ENCODE data around the gene DOCK4. TPM values are rescaled to one million over a fixed set of nuclear protein-coding genes. Genes with fewer than 3 reads are reported as not detected.

The DOCK4 gene
- total and polyA plus RNA-seq, 10 of the 15 experiments (the other 5 are each of a cell fraction or from before 2014, with no cell fraction given), result 0.03 to 0.73 (median 0.38) TPM

- ATAC-seq (no peak), DNase-seq (ENCODE audit: low read depth, low spot score) (no peak), FAIRE-seq (no peak)
- Histone ChIP-seq H4K20me1 (ENCODE audit: control insufficient read depth, insufficient read depth) (no peaks in the 10 kb centered on the region), H3K4me2 (ENCODE audit: control insufficient read depth, insufficient read depth) (no peak overlapping the region), H3K27me3 (replicated peaks in 1 of 2; ENCODE audit: control insufficient read depth in 2 of 2, insufficient read depth in 2 of 2, low read length in 1 of 2) (no peaks in the 10 kb centered on the region; a peak in 1 of 4 replicates), H3K9ac (ENCODE audit: control insufficient read depth, insufficient read depth, low read length) (no peak overlapping the region), H3K4me1 (ENCODE audit: control insufficient read depth, insufficient read depth, low read length) (no peaks in the 10 kb centered on the region), H3K36me3 (ENCODE audit: control insufficient read depth in 2 of 2, insufficient read depth in 2 of 2, low read length in 1 of 2) (no peaks in the 10 kb centered on the region), H3K79me2 (ENCODE audit: control insufficient read depth, insufficient read depth, low read length) (no peaks in the 10 kb centered on the region), H3K9me3 (replicated peaks; ENCODE audit: control insufficient read depth, insufficient read depth, low read length) (no peaks in the 10 kb centered on the region), H2AFZ (ENCODE audit: control insufficient read depth, low read depth, low read length) (no peak overlapping the region), H3K27ac (ENCODE audit: control insufficient read depth, insufficient read depth) (no peak overlapping the region), H3K4me3 (no peak overlapping the region)
- in situ Hi-C loops (cut with MboI) (no loop called here), intact Hi-C loops (cut with micrococcal nuclease; ENCODE audit: unreplicated experiment) (no loop called here)
- TF ChIP-seq ZNF207 (IDR thresholded peaks at IDR 0.05; ENCODE audit: borderline replicate concordance), result no peak
- TF ChIP-seq CHD1 (IDR thresholded peaks at IDR 0.05; ENCODE audit: low read depth, low read length), result no peak
- no peak for TF ChIP-seq RELA (IDR thresholded peaks at IDR 0.05; ENCODE audit: borderline replicate concordance, partially characterized antibody)
- TF ChIP-seq POLR2A (IDR thresholded peaks at IDR 0.05; ENCODE audit: low read depth, low read length), result no peak
- TF ChIP-seq CREM (IDR thresholded peaks at IDR 0.05; ENCODE audit: low read depth), result no peak
- TF ChIP-seq HCFC1 (IDR thresholded peaks at IDR 0.05; ENCODE audit: low read length), result no peak
- no peak for TF ChIP-seq SREBF1 (IDR thresholded peaks at IDR 0.05; ENCODE audit: low read length)
- TF ChIP-seq, protein P1, sequence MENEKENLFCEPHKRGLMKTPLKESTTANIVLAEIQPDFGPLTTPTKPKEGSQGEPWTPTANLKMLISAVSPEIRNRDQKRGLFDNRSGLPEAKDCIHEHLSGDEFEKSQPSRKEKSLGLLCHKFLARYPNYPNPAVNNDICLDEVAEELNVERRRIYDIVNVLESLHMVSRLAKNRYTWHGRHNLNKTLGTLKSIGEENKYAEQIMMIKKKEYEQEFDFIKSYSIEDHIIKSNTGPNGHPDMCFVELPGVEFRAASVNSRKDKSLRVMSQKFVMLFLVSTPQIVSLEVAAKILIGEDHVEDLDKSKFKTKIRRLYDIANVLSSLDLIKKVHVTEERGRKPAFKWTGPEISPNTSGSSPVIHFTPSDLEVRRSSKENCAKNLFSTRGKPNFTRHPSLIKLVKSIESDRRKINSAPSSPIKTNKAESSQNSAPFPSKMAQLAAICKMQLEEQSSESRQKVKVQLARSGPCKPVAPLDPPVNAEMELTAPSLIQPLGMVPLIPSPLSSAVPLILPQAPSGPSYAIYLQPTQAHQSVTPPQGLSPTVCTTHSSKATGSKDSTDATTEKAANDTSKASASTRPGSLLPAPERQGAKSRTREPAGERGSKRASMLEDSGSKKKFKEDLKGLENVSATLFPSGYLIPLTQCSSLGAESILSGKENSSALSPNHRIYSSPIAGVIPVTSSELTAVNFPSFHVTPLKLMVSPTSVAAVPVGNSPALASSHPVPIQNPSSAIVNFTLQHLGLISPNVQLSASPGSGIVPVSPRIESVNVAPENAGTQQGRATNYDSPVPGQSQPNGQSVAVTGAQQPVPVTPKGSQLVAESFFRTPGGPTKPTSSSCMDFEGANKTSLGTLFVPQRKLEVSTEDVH (IDR thresholded peaks at IDR 0.05; ENCODE audit: low read depth, partially characterized antibody), result no peak
- TF ChIP-seq ELK1 (IDR thresholded peaks at IDR 0.05; ENCODE audit: low read depth, low read length), result no peak
- TF ChIP-seq NR2F1 (conservative IDR thresholded peaks at IDR 0.05), result no peak
- TF ChIP-seq EGR1 (IDR thresholded peaks at IDR 0.05; ENCODE audit: borderline replicate concordance in 1 of 2, low read depth in 2 of 2, low read length in 2 of 2), result no peak
- TF ChIP-seq MEF2A (IDR thresholded peaks at IDR 0.05; ENCODE audit: insufficient read depth, low read depth, low read length), result no peak
- TF ChIP-seq BRCA1 (IDR thresholded peaks at IDR 0.05; ENCODE audit: low read depth, low read length), result no peak
- no peak for TF ChIP-seq ZNF622 (IDR thresholded peaks at IDR 0.05)
- RAD21 ChIA-PET (ENCODE audit: unreplicated experiment), result no interaction called here
- CTCF ChIA-PET, result interaction anchor here (1.4 kb wide), 1 partner anchor 9 kb away, joined by 3 read pairs; no protein-coding TSS in a partner anchor
- POLR2A ChIA-PET, result no interaction called here
- 86% methylated on average over 5 of the region's 5 CpGs for WGBS (ENCODE audit: insufficient coverage, insufficient replicate concordance, low lambda C conversion rate, missing lambda C conversion rate)
- SMC1A ChIA-PET (ENCODE audit: uncharacterized antibody, unreplicated experiment), result interaction anchor here (1.1 kb wide), 1 partner anchor 9 kb away, joined by 3 read pairs; no protein-coding TSS in a partner anchor
- no TSS peak for BruUV-seq (replicated peaks)
Observed at GRCh38 chr7:112144284-112145059, 61.7 kb downstream of the DOCK4 start.
